Endothelial cell of umbilical vein (primary cell): Measurements from ENCODE around the gene RASGRP1.

Source experiments
- EZH2 ChIP-seq: IDR thresholded peaks from 2 replicates; pipeline ENCODE4 v1.6.1; 2012; ENCODE audit warnings: borderline replicate concordance, low read depth, mild to moderate bottlenecking, moderate library complexity, low read length, inconsistent platforms; ENCODE audit not compliant: severe bottlenecking
- POLR2A ChIP-seq: IDR thresholded peaks from 2 replicates; pipeline ENCODE4 v1.6.1; 2012; ENCODE audit warnings: low read depth, mild to moderate bottlenecking, control low read depth, low read length
- POLR2AphosphoS5 ChIP-seq: IDR thresholded peaks from 2 replicates; pipeline ENCODE4 v1.6.1; 2012; ENCODE audit warnings: low read depth, mild to moderate bottlenecking, control low read depth, low read length, moderate library complexity; ENCODE audit not compliant: insufficient read depth
- TF ChIP-seq, protein P1 (sequence below), 2 donors: IDR thresholded peaks; 1 replicate in 1 of 2; 2 replicates in 1 of 2; pipeline ENCODE4 v1.5.1; 2011; ENCODE audit warnings: low read length in 2 of 2, mild to moderate bottlenecking in 2 of 2, moderate library complexity in 2 of 2, control low read depth in 1 of 2, inconsistent platforms in 1 of 2, low read depth in 1 of 2; ENCODE audit not compliant: insufficient read depth in 1 of 2; ENCODE audit errors: extremely low read depth in 1 of 2
- TF ChIP-seq, protein P2 (sequence below): IDR thresholded peaks from 2 replicates; pipeline ENCODE4 v1.6.1; 2011; ENCODE audit not compliant: insufficient read depth, insufficient read length

DNA sequence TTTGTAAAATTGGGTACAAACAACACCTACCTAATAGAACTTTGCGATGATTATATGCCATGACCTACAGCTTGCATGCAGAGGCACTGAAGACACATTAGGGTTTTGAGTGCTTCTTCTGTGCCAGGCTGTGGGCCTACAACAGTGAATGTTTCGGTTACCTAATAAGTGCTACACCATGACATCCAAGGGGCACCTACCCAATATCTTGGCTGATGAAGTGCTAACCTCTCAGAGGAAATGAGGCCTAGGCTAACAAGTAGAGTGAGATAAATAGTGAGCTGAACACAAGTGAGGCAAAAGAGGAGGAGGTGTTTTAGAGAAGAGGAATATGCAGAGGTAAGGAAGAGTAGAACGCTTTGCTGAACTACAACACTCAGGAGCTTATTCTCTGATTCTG is 12.2 kb upstream of the RASGRP1 start:
- TF ChIP-seq, protein P1, sequence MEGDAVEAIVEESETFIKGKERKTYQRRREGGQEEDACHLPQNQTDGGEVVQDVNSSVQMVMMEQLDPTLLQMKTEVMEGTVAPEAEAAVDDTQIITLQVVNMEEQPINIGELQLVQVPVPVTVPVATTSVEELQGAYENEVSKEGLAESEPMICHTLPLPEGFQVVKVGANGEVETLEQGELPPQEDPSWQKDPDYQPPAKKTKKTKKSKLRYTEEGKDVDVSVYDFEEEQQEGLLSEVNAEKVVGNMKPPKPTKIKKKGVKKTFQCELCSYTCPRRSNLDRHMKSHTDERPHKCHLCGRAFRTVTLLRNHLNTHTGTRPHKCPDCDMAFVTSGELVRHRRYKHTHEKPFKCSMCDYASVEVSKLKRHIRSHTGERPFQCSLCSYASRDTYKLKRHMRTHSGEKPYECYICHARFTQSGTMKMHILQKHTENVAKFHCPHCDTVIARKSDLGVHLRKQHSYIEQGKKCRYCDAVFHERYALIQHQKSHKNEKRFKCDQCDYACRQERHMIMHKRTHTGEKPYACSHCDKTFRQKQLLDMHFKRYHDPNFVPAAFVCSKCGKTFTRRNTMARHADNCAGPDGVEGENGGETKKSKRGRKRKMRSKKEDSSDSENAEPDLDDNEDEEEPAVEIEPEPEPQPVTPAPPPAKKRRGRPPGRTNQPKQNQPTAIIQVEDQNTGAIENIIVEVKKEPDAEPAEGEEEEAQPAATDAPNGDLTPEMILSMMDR (IDR thresholded peaks at IDR 0.05; ENCODE audit: extremely low read depth in 1 of 2, insufficient read depth in 1 of 2, low read depth in 1 of 2, low read length in 2 of 2) = no peak
- no peak for TF ChIP-seq POLR2A
- TF ChIP-seq, protein P2, sequence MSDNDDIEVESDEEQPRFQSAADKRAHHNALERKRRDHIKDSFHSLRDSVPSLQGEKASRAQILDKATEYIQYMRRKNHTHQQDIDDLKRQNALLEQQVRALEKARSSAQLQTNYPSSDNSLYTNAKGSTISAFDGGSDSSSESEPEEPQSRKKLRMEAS = no peak
- TF ChIP-seq POLR2AphosphoS5 = no peak
- TF ChIP-seq EZH2 = no peak
